ENCODE results near the gene GSAP.

DNA sequence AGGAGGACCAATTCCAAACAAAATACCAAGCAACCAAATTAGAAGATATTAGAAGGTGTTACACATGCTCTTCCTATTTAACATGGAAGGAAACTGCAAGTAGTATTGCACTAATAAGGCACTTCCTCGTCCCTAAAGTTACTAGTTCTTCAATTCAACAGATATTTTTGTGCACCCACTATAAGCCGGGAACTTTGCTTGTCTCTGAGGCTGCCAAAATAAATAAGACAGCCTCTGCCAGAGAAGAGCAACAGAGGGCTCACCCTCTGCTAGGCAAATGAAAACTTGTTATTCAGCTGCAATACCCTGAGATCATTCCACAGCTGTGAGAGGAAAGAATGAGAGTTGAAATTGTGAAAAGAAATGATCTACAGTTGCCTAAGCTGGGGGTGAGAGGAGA lies 37.4 kb upstream of the GSAP start:
- TF ChIP-seq, protein P1, sequence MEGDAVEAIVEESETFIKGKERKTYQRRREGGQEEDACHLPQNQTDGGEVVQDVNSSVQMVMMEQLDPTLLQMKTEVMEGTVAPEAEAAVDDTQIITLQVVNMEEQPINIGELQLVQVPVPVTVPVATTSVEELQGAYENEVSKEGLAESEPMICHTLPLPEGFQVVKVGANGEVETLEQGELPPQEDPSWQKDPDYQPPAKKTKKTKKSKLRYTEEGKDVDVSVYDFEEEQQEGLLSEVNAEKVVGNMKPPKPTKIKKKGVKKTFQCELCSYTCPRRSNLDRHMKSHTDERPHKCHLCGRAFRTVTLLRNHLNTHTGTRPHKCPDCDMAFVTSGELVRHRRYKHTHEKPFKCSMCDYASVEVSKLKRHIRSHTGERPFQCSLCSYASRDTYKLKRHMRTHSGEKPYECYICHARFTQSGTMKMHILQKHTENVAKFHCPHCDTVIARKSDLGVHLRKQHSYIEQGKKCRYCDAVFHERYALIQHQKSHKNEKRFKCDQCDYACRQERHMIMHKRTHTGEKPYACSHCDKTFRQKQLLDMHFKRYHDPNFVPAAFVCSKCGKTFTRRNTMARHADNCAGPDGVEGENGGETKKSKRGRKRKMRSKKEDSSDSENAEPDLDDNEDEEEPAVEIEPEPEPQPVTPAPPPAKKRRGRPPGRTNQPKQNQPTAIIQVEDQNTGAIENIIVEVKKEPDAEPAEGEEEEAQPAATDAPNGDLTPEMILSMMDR (IDR thresholded peaks at IDR 0.05), result no peak
- TF ChIP-seq POLR2A (IDR thresholded peaks at IDR 0.05), result no peak

All from thyroid gland (tissue), 4 donors.